ENCODE results near the gene SEMA6C.
"Not testable (repeated sequence)": the region's sequence is repeated elsewhere in the genome, so short reads cannot be mapped to it uniquely, and the experiment has no call there.

The SEMA6C gene

DNA sequence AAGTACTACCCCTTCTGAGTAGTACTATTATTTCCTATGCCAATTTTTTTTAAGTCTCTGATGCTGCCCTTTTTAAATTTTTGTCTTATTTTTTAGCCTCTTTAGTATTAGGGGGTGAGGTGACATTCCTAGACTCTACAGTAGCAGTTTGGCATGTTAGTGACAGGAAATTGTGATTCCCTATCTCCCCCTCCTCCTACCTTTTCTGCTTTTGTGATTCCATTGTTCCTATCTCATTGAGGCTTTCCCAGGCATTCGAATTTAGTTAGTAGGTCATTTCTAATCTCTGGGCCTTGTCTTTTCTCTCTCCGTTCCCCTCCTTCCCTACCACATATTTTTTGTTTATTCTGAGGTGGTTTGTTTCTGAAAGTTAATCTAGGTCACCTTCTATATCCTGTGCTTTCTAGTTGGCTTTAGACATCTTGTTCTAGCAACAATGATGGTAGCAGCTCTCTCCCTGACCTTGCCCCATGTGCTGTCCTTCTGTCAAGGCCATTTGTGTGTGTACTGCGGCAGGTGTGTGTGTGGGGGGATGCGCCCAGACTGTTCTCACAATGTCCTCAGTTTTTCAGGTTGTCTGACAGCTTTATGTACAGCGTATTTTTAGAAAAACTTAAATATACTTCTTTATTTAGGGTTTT is 21.5 kb downstream of the SEMA6C start:
- DNase-seq = no peak

GRCh38 chr1:151113877-151114276 is 32.6 kb downstream of the SEMA6C start:
- no peak for DNase-seq

- no peak for DNase-seq
These were observed 38.1 kb downstream of the SEMA6C start for GRCh38 chr1:151108331-151108730.

- no peak for DNase-seq
These were observed 39.5 kb downstream of the SEMA6C start for GRCh38 chr1:151106894-151107293.

GRCh38 chr1:151104630-151105029 is 41.8 kb downstream of the SEMA6C start:
- DNase-seq = no peak

GRCh38 chr1:151098126-151098525 is 48.3 kb downstream of the SEMA6C start:
- DNase-seq = no peak

- DNase-seq = not testable (repeated sequence)
These were observed 49.0 kb downstream of the SEMA6C start for GRCh38 chr1:151097426-151097825.

DNA sequence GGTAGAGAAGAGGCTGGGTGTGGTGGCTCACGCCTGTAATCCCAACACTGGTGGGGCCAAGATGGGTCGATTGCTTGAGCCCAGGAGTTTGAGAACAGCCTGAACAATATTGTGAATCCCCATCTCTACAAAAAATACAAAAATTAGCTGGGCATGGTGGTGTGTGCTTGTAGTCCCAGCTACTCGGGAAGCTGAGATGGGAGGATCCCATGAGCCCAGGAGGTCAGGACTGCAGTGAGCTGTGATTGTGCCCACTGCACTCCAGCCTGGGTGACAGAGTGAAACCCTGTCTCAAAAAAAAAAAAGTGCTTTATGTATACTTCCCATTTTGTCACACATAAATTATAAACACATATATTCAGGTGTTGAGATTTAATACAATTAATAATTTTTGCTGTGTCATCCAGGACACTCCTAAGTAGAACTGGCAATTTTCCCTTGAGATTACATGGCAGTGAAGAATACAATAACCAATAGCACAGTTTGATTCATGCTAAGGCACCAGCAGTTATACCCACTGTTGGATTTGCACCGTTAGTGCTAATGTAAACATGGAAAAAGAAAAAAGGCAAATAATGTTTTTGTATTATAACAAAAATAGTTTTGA is 60.4 kb downstream of the SEMA6C start:
- DNase-seq = no peak
